ENCODE results near the gene LAMA4.

LAMA4 gene

GRCh38 chr6:112128208-112128607 lies 126.2 kb downstream of the LAMA4 start:
- no peak overlapping the region for H4K12ac ChIP-seq (ENCODE audit: low read depth, low read length)
- H4K91ac ChIP-seq (ENCODE audit: low read depth, low read length) = no peak overlapping the region
- H3K27me3 ChIP-seq (ENCODE audit: insufficient read depth, low read length) = no peaks in the 10 kb centered on the region
- no peak overlapping the region for H2BK5ac ChIP-seq (ENCODE audit: low read depth, low read length, poor library complexity)
- H3K4me2 ChIP-seq (ENCODE audit: low read length) = no peak overlapping the region
- H3K18ac ChIP-seq (ENCODE audit: low read length) = no peak overlapping the region
- H3K9ac ChIP-seq (ENCODE audit: low read length) = no peak overlapping the region
- no peak overlapping the region for H2BK120ac ChIP-seq (ENCODE audit: insufficient read depth, low read length, poor library complexity)
- no peaks in the 10 kb centered on the region for H3K4me1 ChIP-seq (ENCODE audit: control insufficient read depth in 1 of 2, insufficient read depth in 2 of 2, low read length in 2 of 2)
- WGBS (ENCODE audit: extremely low coverage, insufficient coverage, insufficient read length) = no CpG with 5 or more reads among the region's 5 CpGs
- H3K9me3 ChIP-seq (ENCODE audit: insufficient read depth, low read depth, low read length) = no peaks in the 10 kb centered on the region
- no peak overlapping the region for H3K14ac ChIP-seq (ENCODE audit: low read length)
- DNase-seq = no peak
- H3K4me3 ChIP-seq (ENCODE audit: low read depth, low read length) = no peak overlapping the region
- H2BK12ac ChIP-seq (ENCODE audit: low read length) = no peak overlapping the region
- H2AFZ ChIP-seq (ENCODE audit: insufficient read depth, low read length, poor library complexity) = no peak overlapping the region
- H4K8ac ChIP-seq (ENCODE audit: low read depth, low read length) = no peak overlapping the region
- no peaks in the 10 kb centered on the region for H3K79me2 ChIP-seq (ENCODE audit: control insufficient read depth, insufficient read depth, low read length, poor library complexity)
- H3K36me3 ChIP-seq (ENCODE audit: control insufficient read depth in 1 of 2, insufficient read depth in 2 of 2, low read length in 2 of 2) = no peaks in the 10 kb centered on the region
- no peaks in the 10 kb centered on the region for H3K79me1 ChIP-seq (ENCODE audit: low read length)
- H2AK5ac ChIP-seq (ENCODE audit: low read length) = no peak overlapping the region
- H3K27ac ChIP-seq (ENCODE audit: low read depth, low read length) = no peak overlapping the region
- H3K23ac ChIP-seq (ENCODE audit: low read length) = no peak overlapping the region
- no peak overlapping the region for H3K4ac ChIP-seq (ENCODE audit: low read depth, low read length)

GRCh38 chr6:112123982-112124381 lies 130.4 kb downstream of the LAMA4 start:
- DNase-seq = no peak
- no peak overlapping the region for H4K91ac ChIP-seq (ENCODE audit: low read depth, low read length)
- H3K4me3 ChIP-seq (ENCODE audit: low read depth, low read length) = no peak overlapping the region
- no peak overlapping the region for H3K4ac ChIP-seq (ENCODE audit: low read depth, low read length)
- no peak overlapping the region for H2AFZ ChIP-seq (ENCODE audit: insufficient read depth, low read length, poor library complexity)
- no peak overlapping the region for H3K4me2 ChIP-seq (ENCODE audit: low read length)
- H2BK5ac ChIP-seq (ENCODE audit: low read depth, low read length, poor library complexity) = no peak overlapping the region
- no peak overlapping the region for H3K23ac ChIP-seq (ENCODE audit: low read length)
- no peak overlapping the region for H3K18ac ChIP-seq (ENCODE audit: low read length)
- no peaks in the 10 kb centered on the region for H3K4me1 ChIP-seq (ENCODE audit: control insufficient read depth in 1 of 2, insufficient read depth in 2 of 2, low read length in 2 of 2)
- WGBS (ENCODE audit: extremely low coverage, insufficient coverage, insufficient read length) = no CpG with 5 or more reads among the region's 1 CpG
- no peak overlapping the region for H2AK5ac ChIP-seq (ENCODE audit: low read length)
- H2BK12ac ChIP-seq (ENCODE audit: low read length) = no peak overlapping the region
- no peaks in the 10 kb centered on the region for H3K79me2 ChIP-seq (ENCODE audit: control insufficient read depth, insufficient read depth, low read length, poor library complexity)
- no peak overlapping the region for H3K9ac ChIP-seq (ENCODE audit: low read length)
- H4K8ac ChIP-seq (ENCODE audit: low read depth, low read length) = no peak overlapping the region
- no peak overlapping the region for H3K27ac ChIP-seq (ENCODE audit: low read depth, low read length)
- H3K36me3 ChIP-seq (ENCODE audit: control insufficient read depth in 1 of 2, insufficient read depth in 2 of 2, low read length in 2 of 2) = no peaks in the 10 kb centered on the region
- H2BK120ac ChIP-seq (ENCODE audit: insufficient read depth, low read length, poor library complexity) = no peak overlapping the region
- H3K9me3 ChIP-seq (ENCODE audit: insufficient read depth, low read depth, low read length) = no peaks in the 10 kb centered on the region
- H4K12ac ChIP-seq (ENCODE audit: low read depth, low read length) = no peak overlapping the region
- no peaks in the 10 kb centered on the region for H3K27me3 ChIP-seq (ENCODE audit: insufficient read depth, low read length)
- H3K14ac ChIP-seq (ENCODE audit: low read length) = no peak overlapping the region
- no peaks in the 10 kb centered on the region for H3K79me1 ChIP-seq (ENCODE audit: low read length)

GRCh38 chr6:112122756-112123155 lies 131.6 kb downstream of the LAMA4 start:
- Histone ChIP-seq H3K4me1 (ENCODE audit: control insufficient read depth in 1 of 2, insufficient read depth in 2 of 2, low read length in 2 of 2) (no peaks in the 10 kb centered on the region), H3K14ac (ENCODE audit: low read length) (no peak overlapping the region), H3K27me3 (ENCODE audit: insufficient read depth, low read length) (no peaks in the 10 kb centered on the region), H3K27ac (ENCODE audit: low read depth, low read length) (no peak overlapping the region), H4K8ac (ENCODE audit: low read depth, low read length) (no peak overlapping the region), H3K18ac (ENCODE audit: low read length) (no peak overlapping the region), H2BK120ac (ENCODE audit: insufficient read depth, low read length, poor library complexity) (no peak overlapping the region), H2AFZ (ENCODE audit: insufficient read depth, low read length, poor library complexity) (no peak overlapping the region), H3K4ac (ENCODE audit: low read depth, low read length) (no peak overlapping the region), H2AK5ac (ENCODE audit: low read length) (no peak overlapping the region), H3K9ac (ENCODE audit: low read length) (no peak overlapping the region), H3K4me2 (ENCODE audit: low read length) (no peak overlapping the region), H3K36me3 (ENCODE audit: control insufficient read depth in 1 of 2, insufficient read depth in 2 of 2, low read length in 2 of 2) (no peaks in the 10 kb centered on the region), H3K23ac (ENCODE audit: low read length) (no peak overlapping the region), H4K12ac (ENCODE audit: low read depth, low read length) (no peak overlapping the region), H3K9me3 (ENCODE audit: insufficient read depth, low read depth, low read length) (no peaks in the 10 kb centered on the region), H4K91ac (ENCODE audit: low read depth, low read length) (no peak overlapping the region), H3K4me3 (ENCODE audit: low read depth, low read length) (no peak overlapping the region), H3K79me1 (ENCODE audit: low read length) (no peaks in the 10 kb centered on the region), H2BK12ac (ENCODE audit: low read length) (no peak overlapping the region), H3K79me2 (ENCODE audit: control insufficient read depth, insufficient read depth, low read length, poor library complexity) (no peaks in the 10 kb centered on the region), H2BK5ac (ENCODE audit: low read depth, low read length, poor library complexity) (no peak overlapping the region)
- DNase-seq = no peak
- no CpG with 5 or more reads among the region's 2 CpGs for WGBS (ENCODE audit: extremely low coverage, insufficient coverage, insufficient read length)

GRCh38 chr6:112118034-112118433 lies 136.3 kb downstream of the LAMA4 start:
- H2BK5ac ChIP-seq (ENCODE audit: low read depth, low read length, poor library complexity) = no peak overlapping the region
- H4K91ac ChIP-seq (ENCODE audit: low read depth, low read length) = no peak overlapping the region
- H2AK5ac ChIP-seq (ENCODE audit: low read length) = no peak overlapping the region
- no peaks in the 10 kb centered on the region for H3K79me2 ChIP-seq (ENCODE audit: control insufficient read depth, insufficient read depth, low read length, poor library complexity)
- H2BK12ac ChIP-seq (ENCODE audit: low read length) = no peak overlapping the region
- no peaks in the 10 kb centered on the region for H3K27me3 ChIP-seq (ENCODE audit: insufficient read depth, low read length)
- no peak overlapping the region for H3K4me2 ChIP-seq (ENCODE audit: low read length)
- DNase-seq = peak in 1 of 2 donors; percentile 3
- no peak overlapping the region for H2BK120ac ChIP-seq (ENCODE audit: insufficient read depth, low read length, poor library complexity)
- no peak overlapping the region for H3K27ac ChIP-seq (ENCODE audit: low read depth, low read length)
- H3K79me1 ChIP-seq (ENCODE audit: low read length) = no peaks in the 10 kb centered on the region
- no peak overlapping the region for H3K18ac ChIP-seq (ENCODE audit: low read length)
- no peaks in the 10 kb centered on the region for H3K36me3 ChIP-seq (ENCODE audit: control insufficient read depth in 1 of 2, insufficient read depth in 2 of 2, low read length in 2 of 2)
- H3K4me1 ChIP-seq (ENCODE audit: control insufficient read depth in 1 of 2, insufficient read depth in 2 of 2, low read length in 2 of 2) = no peaks in the 10 kb centered on the region
- H3K9ac ChIP-seq (ENCODE audit: low read length) = no peak overlapping the region
- no peak overlapping the region for H4K8ac ChIP-seq (ENCODE audit: low read depth, low read length)
- no peaks in the 10 kb centered on the region for H3K9me3 ChIP-seq (ENCODE audit: insufficient read depth, low read depth, low read length)
- no peak overlapping the region for H4K12ac ChIP-seq (ENCODE audit: low read depth, low read length)
- H2AFZ ChIP-seq (ENCODE audit: insufficient read depth, low read length, poor library complexity) = no peak overlapping the region
- no peak overlapping the region for H3K14ac ChIP-seq (ENCODE audit: low read length)
- H3K23ac ChIP-seq (ENCODE audit: low read length) = no peak overlapping the region
- H3K4me3 ChIP-seq (ENCODE audit: low read depth, low read length) = no peak overlapping the region
- no peak overlapping the region for H3K4ac ChIP-seq (ENCODE audit: low read depth, low read length)
